A673 (cell line): Measurements from ENCODE around the gene TBCD. TPM values are rescaled to one million over a fixed set of nuclear protein-coding genes. Genes with fewer than 3 reads are reported as not detected.

Experiments used
- BruUV-seq: library from RNA; stranded (reverse); fragments of 400-500 nt; replicated peaks from 2 replicates; lab custom pipeline; 2021; lab: Mats Ljungman, UMichigan
- CTCF ChIA-PET: fragments of 300-600 bp; sonication (Branson Sonifier 250); formaldehyde crosslinking; loops from one replicate; lab custom pipeline; 2022; ENCODE audit warnings: antibody characterized with exemption; lab: Charles Lee
- POLR2A ChIA-PET: fragments of 300-600 bp; sonication (Branson Sonifier 250); formaldehyde crosslinking; loops from one replicate; lab custom pipeline; 2022; ENCODE audit warnings: antibody characterized with exemption; ENCODE audit not compliant: low non-redundant PET; lab: Charles Lee
- DNase-seq: peaks from one replicate; pipeline ENCODE4 v3.0.0-alpha.2; 2015; ENCODE audit warnings: low spot score
- H3K27ac ChIP-seq: fragments of 200-600 bp; sonication (generic); 2 replicates; pipeline ENCODE4 v1.5.1; 2016; ENCODE audit warnings: mixed run types, low read depth, mild to moderate bottlenecking, mixed read lengths, antibody characterized with exemption, low read length; ENCODE audit not compliant: poor library complexity, severe bottlenecking
- H3K27me3 ChIP-seq: fragments of 200-600 bp; sonication (generic); replicated peaks from 2 replicates; pipeline ENCODE4 v1.6.1; 2017; ENCODE audit warnings: mixed run types, low read depth, mild to moderate bottlenecking, mixed read lengths, antibody characterized with exemption, low read length; ENCODE audit not compliant: insufficient read depth, poor library complexity
- H3K36me3 ChIP-seq: fragments of 200-600 bp; sonication (generic); 2 replicates; pipeline ENCODE4 v1.6.1; 2016; ENCODE audit warnings: mixed run types, mild to moderate bottlenecking, mixed read lengths, antibody characterized with exemption, low read length; ENCODE audit not compliant: insufficient read depth, poor library complexity, severe bottlenecking
- H3K4me1 ChIP-seq: fragments of 200-600 bp; sonication (generic); 2 replicates; pipeline ENCODE4 v1.6.1; 2017; ENCODE audit warnings: mixed run types, mild to moderate bottlenecking, mixed read lengths, antibody characterized with exemption, low read length; ENCODE audit not compliant: insufficient read depth, poor library complexity, severe bottlenecking
- H3K4me3 ChIP-seq: fragments of 200-600 bp; sonication (generic); 2 replicates; pipeline ENCODE4 v1.5.1; 2016; ENCODE audit warnings: low read depth, mixed run types, mild to moderate bottlenecking, mixed read lengths, low read length; ENCODE audit not compliant: poor library complexity, severe bottlenecking
- H3K9me3 ChIP-seq: fragments of 200-600 bp; sonication (generic); 2 replicates; pipeline ENCODE4 v1.6.1; 2016; ENCODE audit warnings: mixed run types, low read depth, mild to moderate bottlenecking, mixed read lengths, antibody characterized with exemption, low read length; ENCODE audit not compliant: poor library complexity, severe bottlenecking
- CTCF ChIP-seq: fragments of 300-800, 200-600 bp; sonication (generic); conservative IDR thresholded peaks from 2 replicates; pipeline ENCODE4 v1.5.1; 2017; ENCODE audit warnings: low read depth, mild to moderate bottlenecking, antibody characterized with exemption, low read length, moderate library complexity, mixed read lengths
- EZH2 ChIP-seq: fragments of 200-600 bp; sonication (generic); IDR thresholded peaks from 2 replicates; pipeline ENCODE4 v1.6.1; 2017; ENCODE audit warnings: borderline replicate concordance, low read depth, mild to moderate bottlenecking, mixed read lengths, antibody characterized with exemption, low read length; ENCODE audit not compliant: poor library complexity, severe bottlenecking
- intact Hi-C: fragments of 100-400 bp; cut with micrococcal nuclease; formaldehyde crosslinking; loops from one replicate; pipeline ENCODE4 v1.10.0; 2022; ENCODE audit not compliant: unreplicated experiment
- total RNA-seq: library from RNA; stranded (reverse); gene quantifications from 2 replicates; pipeline ENCODE4 v1.2.3, GENCODE V29; 2021

The TBCD gene
- total RNA-seq, 1 experiment from 2014 or later = 113 TPM

GRCh38 chr17:82948081-82948511 is 196.2 kb downstream of the TBCD start:
- no peak for TF ChIP-seq EZH2
- TF ChIP-seq CTCF = no peak
- no peak for DNase-seq
- no peaks in the 10 kb centered on the region for H3K27me3 ChIP-seq
- H3K9me3 ChIP-seq = peaks cover 55% of the 10 kb centered on the region
- no peak overlapping the region for H3K27ac ChIP-seq
- H3K36me3 ChIP-seq = peaks cover 25% of the 10 kb centered on the region
- CTCF ChIA-PET = no interaction called here
- no TSS peak for BruUV-seq
- POLR2A ChIA-PET = no interaction called here
- H3K4me3 ChIP-seq = no peak overlapping the region
- no peaks in the 10 kb centered on the region for H3K4me1 ChIP-seq
- intact Hi-C loops = no loop called here

- intact Hi-C loops = no loop called here
- no peak overlapping the region for H3K27ac ChIP-seq
- H3K4me3 ChIP-seq = no peak overlapping the region
- peaks cover 55% of the 10 kb centered on the region for H3K9me3 ChIP-seq
- ChIA-PET POLR2A (no interaction called here), CTCF (no interaction called here)
- TF ChIP-seq EZH2 = no peak
- TF ChIP-seq CTCF = no peak
- no peaks in the 10 kb centered on the region for H3K27me3 ChIP-seq
- no peak for DNase-seq
- BruUV-seq = no TSS peak
- H3K36me3 ChIP-seq = peaks cover 16% of the 10 kb centered on the region
- H3K4me1 ChIP-seq = no peaks in the 10 kb centered on the region
These were observed 197.1 kb downstream of the TBCD start for GRCh38 chr17:82948957-82949356.

GRCh38 chr17:82949361-82949760 is 197.5 kb downstream of the TBCD start:
- Histone ChIP-seq H3K4me3 (no peak overlapping the region), H3K27ac (no peak overlapping the region), H3K36me3 (peaks cover 12% of the 10 kb centered on the region), H3K27me3 (no peaks in the 10 kb centered on the region), H3K9me3 (peaks cover 55% of the 10 kb centered on the region), H3K4me1 (no peaks in the 10 kb centered on the region)
- DNase-seq = no peak
- ChIA-PET POLR2A (no interaction called here), CTCF (no interaction called here)
- no TSS peak for BruUV-seq
- intact Hi-C loops = no loop called here
- no peak for TF ChIP-seq CTCF
- TF ChIP-seq EZH2 = no peak
